Inflammatory macrophage treated with lipopolysaccharide for 4 hours (primary cell): ENCODE results near the gene TNRC18.
"Not testable (repeated sequence)": the region's sequence is repeated elsewhere in the genome, so short reads cannot be mapped to it uniquely, and the experiment has no call there.

Experiments
- DNase-seq: peaks from one replicate; pipeline ENCODE4 v3.0.0-alpha.2; 2020

Gene TNRC18

GRCh38 chr7:5370454-5371353 is 52.9 kb downstream of the TNRC18 start:
- no peak for DNase-seq

- no peak for DNase-seq
Measured at GRCh38 chr7:5367661-5368060, 56.0 kb downstream of the TNRC18 start.

GRCh38 chr7:5365976-5366625 is 57.5 kb downstream of the TNRC18 start:
- DNase-seq: peak; percentile 62

GRCh38 chr7:5363729-5364128 is 59.9 kb downstream of the TNRC18 start:
- no peak for DNase-seq

GRCh38 chr7:5362466-5362865 is 61.2 kb downstream of the TNRC18 start:
- DNase-seq: no peak

- DNase-seq: no peak
Measured at GRCh38 chr7:5361446-5362127, 62.0 kb downstream of the TNRC18 start.

- no peak for DNase-seq
Measured at GRCh38 chr7:5360971-5361370, 62.7 kb downstream of the TNRC18 start.

GRCh38 chr7:5360451-5360850 is 63.2 kb downstream of the TNRC18 start:
- no peak for DNase-seq

GRCh38 chr7:5360021-5360420 is 63.6 kb downstream of the TNRC18 start:
- not testable (repeated sequence) for DNase-seq

- DNase-seq: no peak
Measured at GRCh38 chr7:5359344-5359743, 64.3 kb downstream of the TNRC18 start.

GRCh38 chr7:5357951-5358350 is 65.7 kb downstream of the TNRC18 start:
- DNase-seq: no peak

GRCh38 chr7:5356751-5357119 is 66.9 kb downstream of the TNRC18 start:
- no peak for DNase-seq

- DNase-seq: peak; percentile 34
Measured at GRCh38 chr7:5354460-5355232, 69.0 kb downstream of the TNRC18 start.

GRCh38 chr7:5352440-5353010 is 71.1 kb downstream of the TNRC18 start:
- no peak for DNase-seq

GRCh38 chr7:5351507-5352265 is 71.9 kb downstream of the TNRC18 start:
- DNase-seq: no peak

- no peak for DNase-seq
Measured at GRCh38 chr7:5350600-5351385, 72.8 kb downstream of the TNRC18 start.

GRCh38 chr7:5350174-5350463 is 73.5 kb downstream of the TNRC18 start:
- DNase-seq: no peak

- no peak for DNase-seq
Measured at GRCh38 chr7:5349437-5350173, 74.0 kb downstream of the TNRC18 start.

- DNase-seq: no peak
Measured at GRCh38 chr7:5349005-5349380, 74.6 kb downstream of the TNRC18 start.
